HepG2 (cell line): ENCODE results near the gene NCKIPSD. TPM values are rescaled to one million over a fixed set of nuclear protein-coding genes. Genes with fewer than 3 reads are reported as not detected.
A peak's percentile ranks its signal among the peaks of the same experiment; 100 is the strongest.

Experiments used
- GFI1 ChIP-seq: sonication (generic); formaldehyde crosslinking; IDR thresholded peaks from 2 replicates; pipeline ENCODE4 v1.5.0; 2020; ENCODE audit warnings: missing genetic modification reagents, mild to moderate bottlenecking, borderline replicate concordance
- ISL2 ChIP-seq: sonication (generic); formaldehyde crosslinking; IDR thresholded peaks from 2 replicates; pipeline ENCODE4 v1.5.0; 2020; ENCODE audit warnings: missing genetic modification reagents
- KDM3A ChIP-seq: IDR thresholded peaks from 2 replicates; pipeline ENCODE4 v1.6.1; 2018; ENCODE audit warnings: low read depth, missing compliant biosample characterization
- MXI1 ChIP-seq: IDR thresholded peaks from 3 replicates; pipeline ENCODE4 v1.6.1; 2012; ENCODE audit warnings: low read depth, low read length, inconsistent platforms, borderline replicate concordance
- RXRA ChIP-seq: sonication (generic); formaldehyde crosslinking; IDR thresholded peaks from 2 replicates; pipeline ENCODE4 v1.5.1; 2020; ENCODE audit warnings: missing genetic modification reagents
- ZBTB20 ChIP-seq: sonication (generic); formaldehyde crosslinking; IDR thresholded peaks from 2 replicates; pipeline ENCODE4 v1.8.1; 2023; ENCODE audit warnings: missing genetic modification reagents, low read depth, mild to moderate bottlenecking, borderline replicate concordance
- ZBTB3 ChIP-seq: sonication (generic); formaldehyde crosslinking; IDR thresholded peaks from 2 replicates; pipeline ENCODE4 v1.4.0; 2020; ENCODE audit warnings: low read depth, mild to moderate bottlenecking, moderate library complexity, missing genetic modification reagents, borderline replicate concordance
- ZNF674 ChIP-seq: sonication (generic); formaldehyde crosslinking; IDR thresholded peaks from 2 replicates; pipeline ENCODE4 v1.5.0; 2020; ENCODE audit warnings: low read depth, mild to moderate bottlenecking, missing genetic modification reagents
- polyA plus RNA-seq, 8 experiments: library from polyadenylated mRNA; depleted of rRNA in 3 of 8; stranded (reverse) in 7 of 8; unstranded in 1 of 8; fragments of >200 nt; fragmentation: Illumina TruSeq in 4 of 8; extraction: Trizol in 4 of 8; gene quantifications; 2 replicates each; pipeline versions ENCODE4 v1.2.1 to v1.2.3, GENCODE V29; 2011 to 2016; ENCODE audit warnings: low read depth in 4 of 8, missing spikeins in 1 of 8, mixed read lengths in 1 of 8; ENCODE audit not compliant: insufficient read depth in 1 of 8
- total RNA-seq, 5 experiments: library from RNA; depleted of rRNA; stranded (reverse); fragments of >200 nt; fragmentation: Illumina TruSeq; extraction: Trizol; gene quantifications; 2 replicates each; pipeline ENCODE4 v1.2.3, GENCODE V29; 2016; ENCODE audit warnings: low read depth in 1 of 5
- TF ChIP-seq, protein P1 (sequence below): sonication (generic); formaldehyde crosslinking; IDR thresholded peaks from one replicate; pipeline ENCODE4 v1.5.1; 2020; ENCODE audit warnings: mild to moderate bottlenecking, missing genetic modification reagents; ENCODE audit errors: not compliant biosample characterization
- TF ChIP-seq, protein P2 (sequence below): sonication (generic); formaldehyde crosslinking; IDR thresholded peaks from 2 replicates; pipeline ENCODE4 v1.4.0; 2020; ENCODE audit warnings: missing genetic modification reagents, borderline replicate concordance
- TF ChIP-seq, protein P3 (sequence below): sonication (generic); formaldehyde crosslinking; IDR thresholded peaks from 2 replicates; pipeline ENCODE4 v1.9.0; 2021; ENCODE audit warnings: missing genetic modification reagents, borderline replicate concordance
- TF ChIP-seq, protein P4 (sequence below): sonication (generic); formaldehyde crosslinking; conservative IDR thresholded peaks from 2 replicates; pipeline ENCODE4 v1.4.0; 2020; ENCODE audit warnings: missing genetic modification reagents
- TF ChIP-seq, protein P5 (sequence below): sonication (generic); formaldehyde crosslinking; IDR thresholded peaks from 2 replicates; pipeline ENCODE4 v1.8.0; 2022; ENCODE audit warnings: missing genetic modification reagents, mild to moderate bottlenecking, inconsistent platforms, borderline replicate concordance

NCKIPSD gene
- total and polyA plus RNA-seq, 2 of the 13 experiments (the other 11 are each of a cell fraction or from before 2014, with no cell fraction given): 13.5 to 35.2 TPM

DNA sequence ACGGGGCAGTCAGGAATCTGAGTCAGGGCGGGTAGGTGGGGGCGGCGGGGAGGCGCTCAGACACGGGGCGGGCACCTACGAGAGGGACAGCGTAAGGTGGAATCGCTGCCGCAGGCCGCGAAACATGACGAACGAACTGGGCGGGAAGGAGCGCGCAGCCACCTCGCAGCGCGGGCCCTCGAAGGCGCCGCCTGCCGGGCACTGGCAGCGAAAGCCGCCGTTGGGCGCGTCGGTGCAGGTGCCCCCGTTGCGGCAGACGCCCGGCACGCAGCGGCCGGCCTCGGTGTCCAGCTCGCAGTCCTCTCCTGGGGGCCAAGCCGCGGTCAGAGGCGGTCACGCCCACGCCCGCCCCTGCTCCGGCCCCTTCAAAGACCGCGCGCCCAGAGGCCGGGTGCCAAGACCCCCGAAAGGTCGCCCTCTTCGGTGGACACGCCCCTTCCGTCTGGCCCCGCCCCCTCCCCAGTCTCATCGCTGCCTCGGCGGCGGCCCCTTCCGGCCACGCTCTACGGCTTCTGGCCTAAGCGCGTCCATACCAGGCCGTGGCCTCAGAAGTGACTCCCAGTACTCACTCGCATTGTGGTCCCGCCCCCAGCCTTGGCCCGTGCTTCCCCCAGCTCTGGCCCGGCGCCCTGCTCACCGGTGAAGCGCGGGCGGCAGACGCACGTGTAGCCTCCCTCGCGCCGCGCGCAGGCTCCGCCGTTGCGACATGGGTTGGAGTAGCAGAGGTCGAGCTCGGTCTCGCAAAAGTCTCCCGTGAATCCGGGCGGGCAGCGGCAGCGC is 29.5 kb downstream of the NCKIPSD start (continued):
- TF ChIP-seq, protein P1, sequence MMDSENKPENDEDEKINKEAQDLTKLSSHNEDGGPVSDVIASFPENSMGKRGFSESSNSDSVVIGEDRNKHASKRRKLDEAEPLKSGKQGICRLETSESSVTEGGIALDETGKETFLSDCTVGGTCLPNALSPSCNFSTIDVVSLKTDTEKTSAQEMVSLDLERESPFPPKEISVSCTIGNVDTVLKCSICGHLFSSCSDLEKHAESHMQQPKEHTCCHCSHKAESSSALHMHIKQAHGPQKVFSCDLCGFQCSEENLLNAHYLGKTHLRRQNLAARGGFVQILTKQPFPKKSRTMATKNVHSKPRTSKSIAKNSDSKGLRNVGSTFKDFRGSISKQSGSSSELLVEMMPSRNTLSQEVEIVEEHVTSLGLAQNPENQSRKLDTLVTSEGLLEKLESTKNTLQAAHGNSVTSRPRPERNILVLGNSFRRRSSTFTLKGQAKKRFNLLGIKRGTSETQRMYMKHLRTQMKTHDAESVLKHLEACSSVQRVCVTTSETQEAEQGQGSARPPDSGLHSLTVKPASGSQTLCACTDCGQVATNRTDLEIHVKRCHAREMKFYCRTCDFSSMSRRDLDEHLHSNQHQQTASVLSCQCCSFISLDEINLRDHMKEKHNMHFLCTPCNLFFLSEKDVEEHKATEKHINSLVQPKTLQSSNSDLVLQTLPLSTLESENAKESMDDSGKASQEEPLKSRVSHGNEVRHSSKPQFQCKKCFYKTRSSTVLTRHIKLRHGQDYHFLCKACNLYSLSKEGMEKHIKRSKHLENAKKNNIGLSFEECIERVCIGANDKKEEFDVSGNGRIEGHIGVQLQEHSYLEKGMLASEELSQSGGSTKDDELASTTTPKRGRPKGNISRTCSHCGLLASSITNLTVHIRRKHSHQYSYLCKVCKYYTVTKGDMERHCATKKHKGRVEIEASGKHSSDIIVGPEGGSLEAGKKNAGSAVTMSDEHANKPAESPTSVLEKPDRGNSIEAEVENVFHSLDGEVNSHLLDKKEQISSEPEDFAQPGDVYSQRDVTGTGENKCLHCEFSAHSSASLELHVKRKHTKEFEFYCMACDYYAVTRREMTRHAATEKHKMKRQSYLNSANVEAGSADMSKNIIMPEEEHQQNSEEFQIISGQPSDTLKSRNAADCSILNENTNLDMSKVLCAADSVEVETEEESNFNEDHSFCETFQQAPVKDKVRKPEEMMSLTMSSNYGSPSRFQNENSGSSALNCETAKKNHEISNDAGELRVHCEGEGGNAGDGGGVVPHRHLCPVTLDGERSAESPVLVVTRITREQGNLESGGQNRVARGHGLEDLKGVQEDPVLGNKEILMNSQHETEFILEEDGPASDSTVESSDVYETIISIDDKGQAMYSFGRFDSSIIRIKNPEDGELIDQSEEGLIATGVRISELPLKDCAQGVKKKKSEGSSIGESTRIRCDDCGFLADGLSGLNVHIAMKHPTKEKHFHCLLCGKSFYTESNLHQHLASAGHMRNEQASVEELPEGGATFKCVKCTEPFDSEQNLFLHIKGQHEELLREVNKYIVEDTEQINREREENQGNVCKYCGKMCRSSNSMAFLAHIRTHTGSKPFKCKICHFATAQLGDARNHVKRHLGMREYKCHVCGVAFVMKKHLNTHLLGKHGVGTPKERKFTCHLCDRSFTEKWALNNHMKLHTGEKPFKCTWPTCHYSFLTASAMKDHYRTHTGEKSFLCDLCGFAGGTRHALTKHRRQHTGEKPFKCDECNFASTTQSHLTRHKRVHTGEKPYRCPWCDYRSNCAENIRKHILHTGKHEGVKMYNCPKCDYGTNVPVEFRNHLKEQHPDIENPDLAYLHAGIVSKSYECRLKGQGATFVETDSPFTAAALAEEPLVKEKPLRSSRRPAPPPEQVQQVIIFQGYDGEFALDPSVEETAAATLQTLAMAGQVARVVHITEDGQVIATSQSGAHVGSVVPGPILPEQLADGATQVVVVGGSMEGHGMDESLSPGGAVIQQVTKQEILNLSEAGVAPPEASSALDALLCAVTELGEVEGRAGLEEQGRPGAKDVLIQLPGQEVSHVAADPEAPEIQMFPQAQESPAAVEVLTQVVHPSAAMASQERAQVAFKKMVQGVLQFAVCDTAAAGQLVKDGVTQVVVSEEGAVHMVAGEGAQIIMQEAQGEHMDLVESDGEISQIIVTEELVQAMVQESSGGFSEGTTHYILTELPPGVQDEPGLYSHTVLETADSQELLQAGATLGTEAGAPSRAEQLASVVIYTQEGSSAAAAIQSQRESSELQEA (CRISPR knock-in tag): peak; percentile 23
- no peak; the same call in 2 of the 3 replicates for TF ChIP-seq MXI1
- TF ChIP-seq, protein P2, sequence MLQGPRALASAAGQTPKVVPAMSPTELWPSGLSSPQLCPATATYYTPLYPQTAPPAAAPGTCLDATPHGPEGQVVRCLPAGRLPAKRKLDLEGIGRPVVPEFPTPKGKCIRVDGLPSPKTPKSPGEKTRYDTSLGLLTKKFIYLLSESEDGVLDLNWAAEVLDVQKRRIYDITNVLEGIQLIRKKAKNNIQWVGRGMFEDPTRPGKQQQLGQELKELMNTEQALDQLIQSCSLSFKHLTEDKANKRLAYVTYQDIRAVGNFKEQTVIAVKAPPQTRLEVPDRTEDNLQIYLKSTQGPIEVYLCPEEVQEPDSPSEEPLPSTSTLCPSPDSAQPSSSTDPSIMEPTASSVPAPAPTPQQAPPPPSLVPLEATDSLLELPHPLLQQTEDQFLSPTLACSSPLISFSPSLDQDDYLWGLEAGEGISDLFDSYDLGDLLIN (CRISPR knock-in tag): 0 out of 2 replicates have a peak, but pooled peaks have one; percentile 40
- TF ChIP-seq, protein P3, sequence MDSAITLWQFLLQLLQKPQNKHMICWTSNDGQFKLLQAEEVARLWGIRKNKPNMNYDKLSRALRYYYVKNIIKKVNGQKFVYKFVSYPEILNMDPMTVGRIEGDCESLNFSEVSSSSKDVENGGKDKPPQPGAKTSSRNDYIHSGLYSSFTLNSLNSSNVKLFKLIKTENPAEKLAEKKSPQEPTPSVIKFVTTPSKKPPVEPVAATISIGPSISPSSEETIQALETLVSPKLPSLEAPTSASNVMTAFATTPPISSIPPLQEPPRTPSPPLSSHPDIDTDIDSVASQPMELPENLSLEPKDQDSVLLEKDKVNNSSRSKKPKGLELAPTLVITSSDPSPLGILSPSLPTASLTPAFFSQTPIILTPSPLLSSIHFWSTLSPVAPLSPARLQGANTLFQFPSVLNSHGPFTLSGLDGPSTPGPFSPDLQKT (CRISPR knock-in tag): no peak
- TF ChIP-seq KDM3A (CRISPR knock-in tag): peak; percentile 55; the same call in 1 of the 2 replicates
- TF ChIP-seq GFI1 (CRISPR knock-in tag): no peak
- no peak for TF ChIP-seq ZBTB3 (CRISPR knock-in tag)
- no peak for TF ChIP-seq ZBTB20
- no peak for TF ChIP-seq ISL2
- TF ChIP-seq RXRA: peak; percentile 51
- TF ChIP-seq, protein P4, sequence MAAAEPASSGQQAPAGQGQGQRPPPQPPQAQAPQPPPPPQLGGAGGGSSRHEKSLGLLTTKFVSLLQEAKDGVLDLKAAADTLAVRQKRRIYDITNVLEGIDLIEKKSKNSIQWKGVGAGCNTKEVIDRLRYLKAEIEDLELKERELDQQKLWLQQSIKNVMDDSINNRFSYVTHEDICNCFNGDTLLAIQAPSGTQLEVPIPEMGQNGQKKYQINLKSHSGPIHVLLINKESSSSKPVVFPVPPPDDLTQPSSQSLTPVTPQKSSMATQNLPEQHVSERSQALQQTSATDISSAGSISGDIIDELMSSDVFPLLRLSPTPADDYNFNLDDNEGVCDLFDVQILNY (CRISPR knock-in tag): peak; percentile 52; the same call in 1 of the 2 replicates
- TF ChIP-seq ZNF674 (CRISPR knock-in tag): no peak
- TF ChIP-seq, protein P5, sequence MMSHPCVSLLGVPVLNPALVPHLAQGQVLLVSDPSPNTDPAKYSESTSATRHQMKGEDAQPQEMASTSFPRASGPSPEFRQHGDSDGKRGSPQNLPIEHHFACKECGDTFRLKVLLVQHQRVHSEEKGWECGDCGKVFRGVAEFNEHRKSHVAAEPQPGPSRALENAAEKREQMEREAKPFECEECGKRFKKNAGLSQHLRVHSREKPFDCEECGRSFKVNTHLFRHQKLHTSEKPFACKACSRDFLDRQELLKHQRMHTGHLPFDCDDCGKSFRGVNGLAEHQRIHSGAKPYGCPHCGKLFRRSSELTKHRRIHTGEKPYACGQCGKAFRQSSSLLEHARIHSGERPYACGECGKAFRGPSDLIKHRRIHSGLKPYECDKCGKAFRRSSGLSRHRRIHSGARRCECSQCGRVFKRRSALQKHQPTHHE (CRISPR knock-in tag): no peak
